ENCODE results near the gene NEGR1.

The NEGR1 gene

DNA sequence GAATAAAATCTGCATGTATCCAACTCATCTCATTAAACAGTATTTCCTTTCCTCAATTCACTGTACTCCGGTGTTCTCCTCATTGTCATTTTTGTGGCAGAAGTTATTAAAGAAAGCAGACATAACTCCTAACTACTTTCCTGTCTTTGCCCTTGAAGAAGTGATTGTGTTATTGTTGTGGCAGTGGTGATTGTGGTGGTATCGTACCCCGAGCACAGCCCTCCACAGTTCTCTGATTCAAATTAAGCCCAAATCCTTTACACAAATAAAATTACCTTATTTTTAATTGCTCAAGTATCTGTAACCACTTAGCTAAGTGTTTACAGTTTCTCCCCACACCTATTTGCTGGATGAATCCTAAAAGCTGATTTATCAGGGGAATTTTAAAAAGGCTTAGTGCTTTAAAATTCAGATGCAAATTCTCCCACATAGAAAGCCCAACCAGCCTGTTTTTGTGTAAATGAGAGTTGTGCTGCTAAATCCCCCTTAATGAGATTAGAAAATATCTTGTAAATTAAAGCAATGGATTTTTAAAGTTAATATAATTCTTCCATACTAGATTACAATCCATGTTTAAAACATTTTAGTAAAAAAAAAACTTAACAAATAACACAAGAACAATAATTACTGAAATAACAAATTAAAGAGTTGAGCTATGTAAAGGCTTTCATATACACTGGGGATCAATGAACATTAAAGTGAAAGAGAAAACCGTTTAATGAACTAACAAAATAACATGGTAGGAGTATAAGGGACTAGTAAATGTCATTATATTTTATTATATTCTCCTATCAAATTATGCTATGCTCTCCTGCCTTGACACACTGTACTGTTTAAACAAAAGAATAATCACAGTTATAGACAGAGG is 259.0 kb downstream of the NEGR1 start:
- DNase-seq, result no peak

DNA sequence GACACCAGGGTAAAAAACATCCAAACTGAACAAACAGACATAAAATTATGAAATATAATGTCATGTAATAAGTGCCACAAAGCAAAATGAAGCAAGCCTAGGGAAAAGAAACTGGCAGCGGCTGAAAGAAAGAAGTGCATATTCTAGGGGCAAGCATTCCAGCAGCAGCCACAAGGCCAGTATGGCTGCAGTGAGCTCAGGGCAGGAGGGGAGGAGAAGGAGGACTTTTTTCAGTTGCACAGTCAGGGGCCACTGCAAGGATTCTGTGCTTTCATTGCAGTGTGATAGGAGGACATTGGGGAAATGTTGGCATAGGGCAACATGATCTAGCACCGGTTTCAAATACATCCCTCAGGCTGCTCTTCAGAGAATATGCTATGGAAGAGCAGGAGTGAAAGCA is 263.8 kb downstream of the NEGR1 start:
- no peak for DNase-seq

DNA sequence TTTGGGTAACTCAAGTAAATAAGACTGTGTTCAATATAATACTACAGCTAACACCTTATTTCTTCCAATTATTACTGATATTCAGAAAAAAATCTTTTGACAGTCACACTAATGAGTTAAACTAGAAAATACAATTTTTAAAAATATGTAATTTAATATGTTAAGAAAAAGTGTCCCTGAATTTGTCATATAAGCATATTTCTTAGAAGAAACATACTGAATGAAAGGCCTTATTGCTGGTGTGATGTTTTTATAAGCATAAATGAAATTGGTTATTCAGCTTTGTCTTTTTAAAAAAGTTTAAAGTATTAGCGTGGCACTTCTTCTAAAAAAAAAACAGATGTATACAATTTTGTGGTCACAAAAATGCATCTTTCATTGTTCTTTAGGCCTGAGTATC is 267.3 kb downstream of the NEGR1 start:
- no peak for DNase-seq

DNA sequence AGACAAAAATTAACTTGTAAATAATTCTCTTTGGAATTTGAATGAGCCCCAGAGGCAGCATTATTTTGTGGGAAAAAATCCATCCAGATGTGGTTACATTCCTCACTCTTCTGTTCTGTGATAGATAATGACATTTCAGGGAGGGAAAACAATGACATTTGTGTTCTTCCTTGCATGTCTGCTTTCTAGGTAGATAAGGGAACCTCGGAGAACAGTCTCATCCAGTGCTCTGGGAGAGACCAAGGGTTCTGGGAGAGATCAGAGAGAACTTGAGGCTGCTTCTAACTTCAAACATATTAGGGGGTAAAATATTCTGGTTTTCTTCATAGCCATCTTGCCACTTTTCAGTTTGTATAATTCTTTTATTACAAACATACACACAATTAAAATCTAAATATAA is 269.2 kb downstream of the NEGR1 start:
- no peak for DNase-seq

DNA sequence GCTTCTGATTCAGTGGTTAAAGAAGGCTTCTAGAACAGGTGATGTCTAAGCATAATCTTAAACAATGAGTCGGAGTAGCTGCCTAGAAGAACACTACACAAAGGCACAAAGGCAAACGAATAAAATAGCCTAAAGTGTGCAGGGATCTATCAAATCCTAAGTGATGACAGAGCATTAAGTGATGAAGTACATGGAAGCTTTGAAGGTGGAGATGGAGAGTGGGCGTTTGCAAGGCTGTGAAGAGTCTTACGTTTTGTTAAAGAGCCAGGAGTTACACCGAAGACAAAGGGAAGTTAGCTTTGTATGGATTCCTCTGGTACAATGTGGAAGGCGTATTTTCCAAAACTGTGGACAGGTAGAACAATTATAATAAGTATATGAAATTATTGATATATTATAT is 270.6 kb downstream of the NEGR1 start:
- DNase-seq, result no peak

DNA sequence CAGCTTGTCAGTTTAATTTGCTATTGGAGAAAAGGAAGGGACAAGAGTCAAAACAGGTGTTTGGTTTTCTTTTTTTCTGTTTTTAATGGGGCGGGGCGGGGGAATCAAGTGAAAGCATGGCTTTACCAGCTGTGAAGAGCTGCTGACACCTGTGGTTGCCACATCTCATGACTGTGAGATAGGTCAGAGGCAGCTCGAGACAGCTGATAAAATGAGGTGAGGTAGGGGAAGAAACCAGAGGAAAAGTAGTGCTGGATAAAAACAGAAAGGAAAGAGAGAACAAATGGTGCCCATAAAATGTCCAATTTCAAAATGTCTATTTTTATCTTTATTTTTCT is 272.3 kb downstream of the NEGR1 start:
- DNase-seq, result no peak

DNA sequence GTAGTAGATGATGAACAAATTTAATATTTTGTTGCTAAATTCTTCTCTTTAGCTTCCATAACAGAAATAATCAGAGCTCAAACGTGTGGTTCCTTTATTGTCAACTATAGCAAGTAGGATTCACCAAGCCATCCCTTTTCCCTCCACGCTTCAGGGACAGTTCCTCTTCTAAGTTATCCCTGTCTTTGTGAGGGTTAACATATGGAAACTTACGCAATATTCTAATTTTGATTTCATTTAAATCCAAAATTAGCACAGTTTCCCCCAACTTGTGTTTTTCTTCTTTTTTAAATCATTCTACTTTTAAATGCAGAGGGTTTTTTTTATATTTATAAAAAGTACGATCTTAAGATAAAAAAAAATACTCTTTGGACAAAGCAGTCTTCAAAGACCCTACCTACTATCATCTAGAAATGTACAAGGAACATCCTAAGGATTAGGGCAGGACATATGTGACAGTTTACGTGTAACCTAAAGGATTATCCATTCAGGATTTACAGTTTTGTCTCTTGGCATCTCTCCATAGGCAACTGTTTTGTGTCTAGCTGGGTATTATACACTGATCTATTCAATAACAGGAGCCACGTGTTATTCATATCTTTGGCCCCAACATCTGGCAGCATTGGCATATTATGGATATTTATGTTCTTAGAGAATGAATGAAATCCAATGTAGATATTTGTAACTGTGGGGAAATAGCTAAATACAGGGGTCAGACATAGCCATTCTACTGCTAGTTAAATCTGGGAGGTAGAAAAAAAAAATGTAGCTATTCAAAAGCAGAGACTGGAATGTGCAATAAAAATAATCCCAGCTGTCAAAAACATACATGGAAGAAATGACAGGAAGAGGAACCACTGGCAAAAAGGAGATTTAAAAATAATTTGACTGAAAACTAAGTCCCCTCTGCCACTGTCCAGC is 272.9 kb downstream of the NEGR1 start:
- DNase-seq, result no peak

DNA sequence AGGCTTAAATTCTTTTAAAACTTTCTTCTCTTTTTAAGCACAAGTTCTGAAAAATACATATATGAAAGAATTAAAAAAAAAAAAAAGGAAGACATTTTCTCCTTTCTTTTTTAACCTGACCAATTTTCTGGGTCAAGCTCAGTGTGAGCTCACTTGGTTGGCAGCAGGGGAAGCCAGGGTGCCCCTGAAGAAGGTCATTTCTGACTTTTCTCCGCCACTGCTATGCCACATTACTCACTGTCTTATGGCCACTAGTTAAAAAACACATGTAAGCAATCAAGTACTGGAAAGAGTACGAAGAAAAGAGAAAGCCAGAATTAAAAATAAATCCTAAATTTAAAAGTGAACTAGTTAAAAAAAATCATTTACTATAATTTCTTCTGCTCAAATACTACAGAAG is 275.0 kb downstream of the NEGR1 start:
- no peak for DNase-seq

DNA sequence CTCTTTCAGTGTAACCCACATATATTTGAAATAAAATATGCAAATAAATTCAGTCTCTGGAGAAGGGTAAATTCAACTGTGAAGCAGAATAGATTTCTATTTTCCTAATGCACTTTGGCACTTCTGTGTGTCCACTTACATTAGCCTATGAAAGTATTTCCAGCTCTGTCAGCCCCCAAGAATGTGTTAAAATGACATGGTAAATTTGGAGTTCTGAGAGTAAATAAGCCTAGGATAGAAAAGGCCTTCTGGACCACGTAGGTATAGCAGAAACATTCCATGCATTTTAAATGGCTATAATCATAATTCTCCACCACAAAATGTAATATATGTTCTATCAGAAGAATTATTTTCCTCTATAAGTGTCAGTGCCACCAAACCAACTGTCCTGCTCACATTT is 276.2 kb downstream of the NEGR1 start:
- DNase-seq, result no peak

DNA sequence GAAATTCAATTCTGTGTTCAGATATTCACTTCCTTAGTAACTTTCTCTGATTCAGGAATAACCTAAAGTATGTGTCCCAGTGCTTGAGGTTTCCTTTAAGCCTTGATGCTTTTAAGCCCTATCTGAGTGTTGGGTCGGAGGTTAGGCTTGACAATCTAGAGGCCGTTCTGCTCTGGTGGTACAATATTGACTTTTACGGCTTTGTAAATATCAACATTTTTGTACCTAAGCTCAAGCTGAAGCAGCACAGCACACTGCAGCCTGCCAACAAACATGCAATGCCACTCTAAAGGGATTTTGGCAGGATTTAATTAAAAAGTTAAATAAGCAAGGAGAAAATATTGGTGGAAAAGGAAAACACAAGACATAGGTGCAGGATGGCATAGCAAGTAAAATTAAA is 279.2 kb downstream of the NEGR1 start:
- no peak for DNase-seq

DNA sequence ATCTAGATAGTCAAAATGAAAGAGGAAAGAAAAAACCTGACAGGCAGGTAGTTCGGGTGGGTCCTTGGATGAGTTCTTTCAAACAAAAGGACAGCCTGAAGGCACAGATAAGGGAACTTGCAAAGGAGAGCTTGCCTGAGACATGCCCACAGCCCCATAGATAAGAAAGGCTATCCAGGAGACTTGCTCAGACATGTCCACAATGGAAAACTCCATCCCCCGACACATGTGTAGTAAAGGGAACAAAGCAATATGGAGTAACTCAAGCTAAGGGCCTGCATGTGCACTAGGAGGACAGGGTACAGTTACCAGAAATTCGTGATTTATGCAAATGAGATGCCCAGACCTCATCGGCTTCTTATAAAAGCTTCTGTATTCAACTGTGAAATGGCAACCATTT is 281.5 kb downstream of the NEGR1 start:
- no peak for DNase-seq

DNA sequence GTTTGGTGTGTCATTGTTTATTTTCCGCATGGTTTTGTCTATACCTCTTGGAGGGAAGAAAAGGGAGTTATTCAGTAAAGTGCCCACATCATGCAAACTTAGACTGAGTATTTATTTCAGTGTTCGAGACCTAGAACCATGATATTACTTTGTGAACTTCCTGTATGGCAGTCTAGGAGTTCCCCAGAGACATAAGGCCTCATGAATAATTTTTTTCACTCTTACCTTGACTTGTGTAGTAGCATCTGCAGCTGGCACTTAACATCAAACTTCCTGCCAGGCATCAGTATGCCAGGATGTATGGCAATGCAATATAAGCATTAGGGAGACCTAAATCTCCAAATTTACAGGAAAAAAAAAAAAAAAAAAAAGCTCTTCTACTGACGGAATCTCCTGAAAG is 287.7 kb downstream of the NEGR1 start:
- DNase-seq, result no peak

DNA sequence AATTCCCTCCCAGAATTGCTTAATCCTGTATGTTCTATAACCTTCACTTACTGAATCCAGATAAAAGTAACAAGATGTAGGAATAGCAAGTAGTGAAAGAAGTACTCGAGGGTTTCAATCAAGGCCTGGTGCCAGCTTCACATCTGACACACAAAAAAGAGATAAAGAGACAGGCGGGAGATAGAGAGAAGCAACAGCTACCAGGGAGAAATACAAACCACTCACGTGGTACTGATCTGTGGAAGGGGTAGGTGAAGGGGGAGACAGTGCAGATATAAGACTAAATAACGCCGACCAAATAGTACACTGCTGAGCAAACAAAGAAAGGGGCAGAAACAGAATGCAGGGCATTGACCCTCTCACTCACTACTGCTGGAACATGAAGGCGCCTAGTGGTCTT is 295.2 kb downstream of the NEGR1 start:
- DNase-seq, result no peak

DNA sequence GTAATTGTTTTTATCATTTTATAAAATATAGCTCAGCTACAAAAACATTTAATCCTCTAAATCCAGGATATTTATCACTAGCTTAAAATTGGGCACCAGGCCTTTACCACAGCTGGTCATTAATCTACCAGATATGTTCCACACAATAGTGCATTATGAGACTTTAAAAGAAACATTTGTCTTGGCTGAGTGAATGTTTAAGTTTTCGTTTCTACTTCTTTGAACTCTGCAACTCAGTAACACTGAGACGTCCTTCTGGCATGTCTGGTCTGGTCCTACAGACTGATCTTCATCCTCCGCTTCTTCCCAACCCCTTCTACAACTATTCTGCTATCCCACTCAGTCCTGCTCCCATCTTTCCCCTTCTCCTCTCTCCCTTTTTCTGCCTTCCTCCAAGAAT is 296.2 kb downstream of the NEGR1 start:
- no peak for DNase-seq

DNA sequence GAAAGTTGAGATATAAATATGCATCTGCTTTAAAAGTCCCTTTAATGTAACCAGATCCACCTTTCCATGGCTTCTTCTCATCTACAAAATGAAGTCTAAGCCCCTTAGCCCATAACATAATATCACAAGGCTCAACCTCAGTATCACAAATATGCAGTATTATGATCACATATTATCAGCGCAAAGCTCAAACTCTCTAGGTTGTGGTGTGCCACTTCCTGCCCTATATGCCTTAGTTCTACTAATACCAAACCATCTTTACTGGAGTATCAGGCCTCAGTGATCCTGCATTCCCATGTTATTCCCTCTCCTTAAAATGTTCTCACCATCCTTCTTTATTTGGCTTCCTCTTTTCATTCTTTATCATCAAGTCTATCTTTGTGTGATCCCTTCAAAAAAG is 301.8 kb downstream of the NEGR1 start:
- peak in 1 of 5 experiments; percentile 4 for DNase-seq

DNA sequence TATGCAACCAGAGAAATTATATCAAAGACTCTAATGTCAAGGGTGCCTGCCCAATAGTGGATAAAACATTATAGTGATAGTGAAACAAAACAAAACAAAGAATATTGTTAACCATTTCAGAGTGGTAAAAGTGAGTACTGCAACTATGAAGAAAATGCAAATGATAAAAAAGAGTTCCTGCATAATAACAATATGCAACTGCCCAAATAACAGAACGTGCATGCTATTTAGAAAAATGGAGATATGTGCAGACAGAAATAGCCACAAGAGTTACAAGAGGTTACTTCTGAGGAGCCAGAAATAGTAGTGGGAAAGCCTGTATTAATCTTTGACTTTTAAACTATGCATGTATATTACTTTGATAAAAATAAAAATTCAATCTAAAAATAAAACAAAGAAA is 302.5 kb downstream of the NEGR1 start:
- no peak for DNase-seq

DNA sequence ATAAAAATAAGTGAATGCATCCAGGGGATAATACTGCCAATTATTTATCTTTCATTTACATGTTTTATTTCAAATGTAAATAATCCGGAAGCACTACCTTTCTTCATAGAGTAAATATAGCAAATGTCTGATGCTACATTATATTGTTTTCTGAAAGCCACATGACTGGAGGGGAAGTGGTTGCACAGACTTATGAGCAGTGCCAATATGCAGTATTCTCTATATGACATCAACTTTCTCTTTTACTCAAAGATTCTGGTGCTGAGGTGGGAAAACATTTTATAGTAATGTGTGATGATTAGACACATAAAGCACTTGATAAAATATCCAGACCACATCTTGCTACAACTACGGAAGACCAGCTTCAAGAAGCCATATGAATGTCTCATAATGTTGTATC is 314.7 kb downstream of the NEGR1 start:
- peak in 1 of 5 experiments; percentile 34 for DNase-seq

DNA sequence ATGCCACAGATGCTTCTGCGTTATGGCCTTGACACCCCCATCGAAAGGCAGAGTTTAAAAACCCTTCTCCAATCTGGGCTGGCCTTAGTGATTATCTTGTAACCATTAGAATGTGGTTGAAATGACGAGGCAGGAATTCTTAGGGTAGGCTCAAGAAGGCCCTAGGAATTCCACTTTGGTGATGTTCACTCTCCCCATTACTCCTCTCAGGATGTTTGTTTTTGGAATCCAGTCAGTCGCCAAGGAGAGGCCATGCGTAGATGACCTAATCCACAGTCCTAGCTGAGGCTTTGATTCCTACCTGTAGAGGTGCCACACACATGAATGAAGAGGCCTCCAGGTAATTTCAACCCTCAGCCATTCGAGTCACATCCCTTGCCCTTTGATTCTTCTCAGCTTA is 318.2 kb downstream of the NEGR1 start:
- no peak for DNase-seq

DNA sequence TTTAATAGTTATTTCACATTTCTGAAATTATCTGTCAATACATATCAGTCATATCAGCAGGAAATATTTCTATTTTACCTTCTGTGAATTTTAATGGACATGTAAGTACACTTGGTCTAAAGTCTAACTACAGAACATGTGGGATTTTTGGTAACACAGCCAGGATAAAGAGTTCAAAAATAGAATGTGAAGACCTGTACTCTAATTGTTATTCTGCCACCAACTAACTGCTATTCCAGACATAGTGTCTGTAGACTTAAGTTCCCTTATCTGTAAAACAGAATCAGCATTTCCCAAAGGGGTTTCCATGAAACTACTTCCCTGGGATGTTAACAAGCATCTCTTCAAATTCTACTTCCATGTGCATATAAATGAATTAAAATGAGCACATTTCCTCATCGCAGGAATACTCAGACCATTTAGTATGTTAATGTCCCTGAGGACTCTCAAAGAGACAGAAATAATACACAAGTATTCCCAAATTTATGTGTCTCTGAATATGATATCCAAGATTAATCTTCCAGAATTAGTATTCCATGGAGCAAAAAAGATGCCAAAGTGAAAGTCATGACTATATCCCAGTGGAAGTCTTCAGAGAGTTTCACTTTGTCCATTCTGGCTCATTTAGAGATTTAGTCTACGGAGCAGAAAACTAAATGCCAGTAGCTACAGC is 325.6 kb downstream of the NEGR1 start:
- DNase-seq, result no peak

DNA sequence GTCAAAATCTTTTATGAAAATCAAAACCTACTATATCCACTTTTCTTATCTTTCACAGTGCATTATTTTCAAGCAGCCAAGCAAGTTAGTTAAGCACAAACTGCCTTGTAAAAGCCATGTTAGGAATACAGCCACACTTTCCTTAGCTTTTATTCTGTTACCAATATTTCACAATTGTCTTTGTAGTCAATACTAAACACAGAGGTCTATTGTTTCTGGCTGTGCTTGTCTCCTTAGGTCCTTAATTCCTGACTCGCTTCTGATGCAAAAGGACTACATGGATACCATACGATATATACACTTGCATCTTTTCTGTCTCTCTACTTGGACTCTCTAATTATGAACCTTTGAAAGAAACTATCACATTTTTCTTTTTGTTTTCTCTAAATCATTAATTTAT is 331.8 kb downstream of the NEGR1 start:
- no peak for DNase-seq

DNA sequence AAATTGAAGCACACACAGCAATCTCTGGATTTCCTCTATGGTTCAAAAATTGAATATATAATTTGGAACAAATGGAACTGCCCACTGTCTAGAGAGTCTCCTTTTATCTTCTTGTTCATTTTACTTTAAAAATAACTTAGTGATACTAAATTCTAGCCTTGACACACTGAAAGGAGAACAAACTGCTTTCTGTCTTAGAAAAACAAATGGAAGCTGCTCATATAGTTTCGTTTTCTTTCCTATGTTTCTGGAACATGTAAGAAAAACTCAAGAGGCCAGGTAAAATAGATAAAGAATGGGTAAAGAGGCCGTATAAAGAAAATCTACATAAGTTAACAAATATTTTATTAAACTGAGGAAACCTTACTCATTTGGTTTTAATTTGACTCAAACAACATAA is 332.7 kb downstream of the NEGR1 start:
- DNase-seq, result no peak

DNA sequence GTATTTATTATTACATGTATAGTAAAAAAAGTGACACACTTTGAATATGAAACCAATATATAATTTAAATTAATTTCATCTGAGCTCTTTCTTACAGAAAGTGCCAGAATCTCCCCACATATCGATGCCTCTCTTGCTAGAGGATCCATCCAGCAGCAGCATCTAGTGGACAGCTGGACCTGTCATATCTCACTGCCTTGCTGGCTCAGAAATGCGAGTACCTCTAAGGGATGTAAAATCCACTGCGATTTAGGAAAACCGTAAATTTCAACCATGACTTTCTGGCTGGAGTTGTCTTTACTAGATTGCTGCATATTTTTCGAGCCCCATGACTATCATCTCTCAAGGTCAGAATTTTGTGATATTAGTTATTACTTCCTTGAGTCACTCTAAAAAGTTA is 333.8 kb downstream of the NEGR1 start:
- DNase-seq, result no peak

DNA sequence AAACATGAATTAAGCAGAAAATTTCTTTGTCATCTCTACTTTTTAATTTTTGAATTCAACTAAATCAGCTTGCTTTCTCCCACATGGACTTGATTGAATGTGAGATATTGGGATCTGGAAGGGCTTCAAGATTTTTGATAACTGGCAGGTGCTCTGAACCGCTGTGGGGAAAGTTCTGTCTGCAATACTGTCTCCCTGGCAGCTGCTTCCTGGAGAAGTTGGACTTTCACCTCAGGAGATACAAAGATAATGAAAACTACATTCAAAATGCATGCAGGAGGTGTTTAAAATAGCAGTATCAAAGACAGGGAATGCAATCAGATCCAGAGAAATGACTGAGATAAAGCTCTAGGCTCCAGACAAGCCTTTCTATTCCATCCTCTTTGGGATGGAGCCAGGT is 338.3 kb downstream of the NEGR1 start:
- DNase-seq, result no peak

DNA sequence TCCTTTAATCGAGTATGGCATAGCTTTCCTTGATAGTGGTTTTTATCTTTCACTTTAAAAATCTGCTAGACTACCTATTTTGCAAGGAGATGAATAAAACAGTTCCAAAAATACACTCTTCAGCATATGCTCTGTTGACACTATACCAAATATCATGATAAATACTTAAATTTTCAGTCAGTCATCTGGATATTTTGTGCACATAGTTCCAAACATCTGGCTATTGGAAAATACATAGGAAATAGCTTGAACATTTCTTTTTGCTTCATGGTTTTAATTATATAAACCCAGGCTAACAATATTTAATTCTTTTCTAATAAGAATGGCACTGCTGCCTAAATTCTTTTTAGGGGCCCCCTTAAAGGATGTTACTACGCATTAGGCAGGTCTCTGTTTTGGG is 342.1 kb downstream of the NEGR1 start:
- no peak for DNase-seq
